Spleen (tissue), 11 donors: ENCODE results near the gene PLRG1. TPM values are rescaled to one million over a fixed set of nuclear protein-coding genes. Genes with fewer than 3 reads are reported as not detected.

Experiments used
- DNase-seq: peaks from one replicate; pipeline ENCODE4 v3.0.0-alpha.2; 2020
- H3K27ac ChIP-seq, 8 donors: fragments of 200-600 bp; sonication (generic) in 7 of 8; 1 replicate in 4 of 8; 2 replicates in 4 of 8; pipeline versions ENCODE4 v1.5.0 to v1.8.0; 2016 to 2021; ENCODE audit warnings: inconsistent platforms in 4 of 8, mild to moderate bottlenecking in 4 of 8, moderate library complexity in 1 of 8
- H3K27me3 ChIP-seq, 7 donors: fragments of 200-600 bp; sonication (generic) in 6 of 7; replicated peaks in 1 of 7; 1 replicate in 4 of 7; 2 replicates in 3 of 7; pipeline versions ENCODE4 v1.5.0 to v1.8.0; 2016 to 2021; ENCODE audit warnings: inconsistent platforms in 3 of 7, mild to moderate bottlenecking in 1 of 7
- H3K36me3 ChIP-seq, 6 donors: fragments of 200-600 bp; sonication (generic) in 5 of 6; 1 replicate in 4 of 6; 2 replicates in 2 of 6; pipeline versions ENCODE4 v1.5.0 to v1.8.0; 2016 to 2021; ENCODE audit warnings: inconsistent platforms in 2 of 6
- H3K4me1 ChIP-seq, 6 donors: fragments of 200-600 bp; sonication (generic) in 5 of 6; 1 replicate in 3 of 6; 2 replicates in 3 of 6; pipeline versions ENCODE4 v1.5.0 to v1.8.0; 2016 to 2021; ENCODE audit warnings: inconsistent platforms in 3 of 6
- H3K4me3 ChIP-seq, 8 donors: fragments of 200-600 bp; sonication (generic) in 7 of 8; 1 replicate in 4 of 8; 2 replicates in 4 of 8; pipeline versions ENCODE4 v1.5.0 to v1.8.0; 2016 to 2021; ENCODE audit warnings: inconsistent platforms in 4 of 8, mild to moderate bottlenecking in 4 of 8, moderate library complexity in 2 of 8
- H3K9me3 ChIP-seq, 8 donors: fragments of 200-600 bp; sonication (generic) in 7 of 8; 1 replicate in 4 of 8; 2 replicates in 4 of 8; pipeline versions ENCODE4 v1.5.0 to v1.8.0; 2016 to 2021; ENCODE audit warnings: inconsistent platforms in 4 of 8
- CTCF ChIP-seq, 11 experiments: fragments of 200-600 bp in 7 of 11; fragments of 450-650 bp in 4 of 11; sonication (generic) in 4 of 11; IDR thresholded peaks in 8 of 11; conservative IDR thresholded peaks in 3 of 11; 1 replicate in 7 of 11; 2 replicates in 4 of 11; pipeline versions ENCODE4 v1.4.0 to v1.8.0; 2016 to 2021; ENCODE audit warnings: antibody characterized with exemption in 11 of 11, inconsistent platforms in 4 of 11, mild to moderate bottlenecking in 1 of 11
- POLR2A ChIP-seq, 3 donors: fragments of 450-650 bp; IDR thresholded peaks; one replicate each; pipeline ENCODE4 v1.5.1; 2017; ENCODE audit warnings: antibody characterized with exemption in 3 of 3, mild to moderate bottlenecking in 1 of 3
- POLR2AphosphoS5 ChIP-seq, 3 donors: sonication (generic); formaldehyde crosslinking; IDR thresholded peaks; one replicate each; pipeline ENCODE4 v1.5.1; 2017; ENCODE audit warnings: antibody characterized with exemption in 3 of 3
- WGBS, 5 donors: extraction: QIAGEN DNeasy Blood & Tissue Kit in 3 of 5; methylation state at CpG; one replicate each; pipeline versions ENCODE4 v1.1.5 to v1.1.7; 2013 to 2018; 5-methylcytosine and 5-hydroxymethylcytosine counted together
- intact Hi-C: fragments of 100-400 bp; cut with DNase I; formaldehyde crosslinking; loops from one replicate; pipeline ENCODE4 v1.15.0; 2023; ENCODE audit warnings: low total_unique reads
- polyA plus RNA-seq, 3 donors: library from polyadenylated mRNA; stranded (reverse); fragments of 200-250 nt; gene quantifications; one replicate each; pipeline ENCODE4 v1.2.1, GENCODE V29; 2013
- total RNA-seq, 7 donors: library from RNA; depleted of rRNA in 3 of 7; stranded (reverse); fragments of >200 nt in 3 of 7; fragmentation: NEBNext Ultra II Directional in 4 of 7; extraction: Animal tissue kit (Norgen Biotek cat#: 25700) in 4 of 7; gene quantifications; one replicate each; pipeline versions ENCODE4 v1.1.0 to v1.2.1, GENCODE V29; 2016 to 2021
- donor health status: healthy with polysubstance abuse.
- donor health status: DM: no; HTN: no; CAD: no; lungs with moderate emphysema.
- donor health status: DM: no; HTN: no; CAD: no.
- donor health status: Bipolar disorder and iron deficiency.
- donor health status: healthy.
- donor health status: DM: no; HTN: no; CAD: no.
- donor health status: DM: yes; HTN: yes; CAD: no.

PLRG1 gene
- total and polyA plus RNA-seq, 10 donors, result 37.8 to 66.2 (median 48.0) TPM

GRCh38 chr4:154564311-154564710 lies 14.1 kb upstream of the PLRG1 start:
- no peak overlapping the region for H3K4me3 ChIP-seq
- 87 to 98% (median 93%) methylated on average over 1 of the region's 1 CpG for WGBS, 5 donors

DNA sequence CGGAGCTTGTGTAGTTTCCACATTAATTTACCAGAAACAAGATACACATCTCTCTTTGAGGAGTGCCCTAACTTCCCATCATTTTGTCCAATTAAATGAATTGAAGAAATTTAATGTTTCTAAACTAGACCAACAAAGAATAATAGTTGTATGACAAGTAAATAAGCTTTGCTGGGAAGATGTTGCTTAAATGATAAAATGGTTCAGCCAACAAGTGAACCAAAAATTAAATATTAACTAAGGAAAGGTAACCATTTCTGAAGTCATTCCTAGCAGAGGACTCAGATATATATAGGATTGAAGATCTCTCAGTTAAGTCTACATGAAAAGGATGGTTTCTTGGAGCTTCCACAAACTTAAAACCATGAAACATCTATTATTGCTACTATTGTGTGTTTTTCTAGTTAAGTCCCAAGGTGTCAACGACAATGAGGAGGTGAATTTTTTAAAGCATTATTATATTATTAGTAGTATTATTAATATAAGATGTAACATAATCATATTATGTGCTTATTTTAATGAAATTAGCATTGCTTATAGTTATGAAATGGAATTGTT lies 12.6 kb upstream of the PLRG1 start, which contains the start of gene FGB:
TSS of gene FGB (plus strand) at position 315 of the 558 bp plus-strand sequence. CDS start at position 323, 8 bp downstream.
- intact Hi-C loops, result no loop called here
- H3K9me3 ChIP-seq, result no peaks in the 10 kb centered on the region
- WGBS, 5 donors, result 63 to 84% (median 80%) methylated on average over 2 of the region's 2 CpGs
- DNase-seq, result no peak
- no peak within 1 kb of the TSS for H3K27ac ChIP-seq
- no peaks in the 10 kb centered on the region for H3K4me1 ChIP-seq
- H3K36me3 ChIP-seq, result no peaks in the 10 kb centered on the region
- TF ChIP-seq POLR2AphosphoS5 (IDR thresholded peaks at IDR 0.05) (no peak), CTCF (IDR thresholded peaks at IDR 0.05 in 8 of 11, conservative IDR thresholded peaks at IDR 0.05 in 3 of 11) (no peak), POLR2A (IDR thresholded peaks at IDR 0.05) (no peak)
- H3K4me3 ChIP-seq, result no peak within 1 kb of the TSS
- no peaks in the 10 kb centered on the region for H3K27me3 ChIP-seq

More at GRCh38 chr4:154564311-154564710, 14.1 kb upstream of the PLRG1 start:
- H3K9me3 ChIP-seq, result no peaks in the 10 kb centered on the region
- H3K27ac ChIP-seq, result no peak overlapping the region
- intact Hi-C loops, result no loop called here
- H3K4me1 ChIP-seq, result no peaks in the 10 kb centered on the region
- no peak for TF ChIP-seq CTCF (IDR thresholded peaks at IDR 0.05 in 8 of 11, conservative IDR thresholded peaks at IDR 0.05 in 3 of 11)
- no peak for TF ChIP-seq POLR2A (IDR thresholded peaks at IDR 0.05)
- TF ChIP-seq POLR2AphosphoS5 (IDR thresholded peaks at IDR 0.05), result no peak
- no peaks in the 10 kb centered on the region for H3K27me3 ChIP-seq
- H3K36me3 ChIP-seq, result no peaks in the 10 kb centered on the region
- no peak for DNase-seq

- Histone ChIP-seq H3K36me3 (no peaks in the 10 kb centered on the region), H3K27ac (no peak overlapping the region), H3K4me3 (no peak overlapping the region), H3K9me3 (no peaks in the 10 kb centered on the region), H3K4me1 (no peaks in the 10 kb centered on the region), H3K27me3 (no peaks in the 10 kb centered on the region)
- 86 to 92% (median 87%) methylated on average over 4 of the region's 4 CpGs for WGBS, 5 donors
- intact Hi-C loops, result no loop called here
- DNase-seq, result no peak
- no peak for TF ChIP-seq POLR2A (IDR thresholded peaks at IDR 0.05)
- no peak for TF ChIP-seq POLR2AphosphoS5 (IDR thresholded peaks at IDR 0.05)
- TF ChIP-seq CTCF (IDR thresholded peaks at IDR 0.05 in 8 of 11, conservative IDR thresholded peaks at IDR 0.05 in 3 of 11), result no peak
Measured at GRCh38 chr4:154560824-154561231, 10.6 kb upstream of the PLRG1 start.

DNA sequence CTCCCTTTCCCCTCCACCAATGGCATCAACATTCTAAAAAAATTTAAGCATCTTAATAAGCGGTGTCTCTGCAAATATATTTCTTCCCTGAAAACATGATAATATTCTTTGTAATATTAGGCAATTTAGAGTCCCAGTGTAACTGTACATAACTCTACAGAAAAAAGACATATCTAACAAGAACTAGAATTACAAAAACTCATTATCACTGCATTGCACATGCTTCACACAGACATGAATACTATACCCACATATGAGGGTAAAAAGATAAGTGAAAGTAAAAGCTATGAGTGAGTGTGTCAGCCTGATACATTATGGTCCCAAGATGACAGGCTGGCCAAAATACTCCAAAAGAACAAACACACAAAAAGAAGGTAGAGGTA lies 10.2 kb upstream of the PLRG1 start:
- 89 to 100% (median 97%) methylated on average over 1 of the region's 1 CpG for WGBS, 5 donors
- no peak for DNase-seq
- Histone ChIP-seq H3K27me3 (no peaks in the 10 kb centered on the region), H3K9me3 (no peaks in the 10 kb centered on the region), H3K4me1 (no peaks in the 10 kb centered on the region), H3K36me3 (no peaks in the 10 kb centered on the region), H3K4me3 (no peak overlapping the region), H3K27ac (no peak overlapping the region)
- no peak for TF ChIP-seq CTCF (IDR thresholded peaks at IDR 0.05 in 8 of 11, conservative IDR thresholded peaks at IDR 0.05 in 3 of 11)
- no peak for TF ChIP-seq POLR2A (IDR thresholded peaks at IDR 0.05)
- no peak for TF ChIP-seq POLR2AphosphoS5 (IDR thresholded peaks at IDR 0.05)
- intact Hi-C loops, result no loop called here
